GM18505 (cell line): ENCODE data around the gene TRMT61A.
"Not testable (repeated sequence)": the region's sequence is repeated elsewhere in the genome, so short reads cannot be mapped to it uniquely, and the experiment has no call there.

Experiments
- ATAC-seq: cut with Tn5 transposase; IDR thresholded peaks from one replicate; pipeline ENCODE4 v1.9.1; 2021; ENCODE audit not compliant: unreplicated experiment
- POLR2A ChIP-seq: IDR thresholded peaks from 4 replicates; pipeline ENCODE4 v1.6.1; 2011; ENCODE audit warnings: borderline replicate concordance; ENCODE audit not compliant: insufficient read depth, insufficient read length; ENCODE audit errors: extremely low read depth

TRMT61A gene

GRCh38 chr14:103501041-103501870 is 27.7 kb upstream of the TRMT61A start:
- ATAC-seq, result no peak
- no peak for TF ChIP-seq POLR2A

GRCh38 chr14:103501921-103502669 is 26.9 kb upstream of the TRMT61A start:
- TF ChIP-seq POLR2A, result no peak
- no peak for ATAC-seq

- no peak for ATAC-seq
- no peak for TF ChIP-seq POLR2A
Measured at GRCh38 chr14:103502877-103503276, 26.1 kb upstream of the TRMT61A start.

- ATAC-seq, result no peak
- no peak for TF ChIP-seq POLR2A
Measured at GRCh38 chr14:103503296-103503695, 25.7 kb upstream of the TRMT61A start.

DNA sequence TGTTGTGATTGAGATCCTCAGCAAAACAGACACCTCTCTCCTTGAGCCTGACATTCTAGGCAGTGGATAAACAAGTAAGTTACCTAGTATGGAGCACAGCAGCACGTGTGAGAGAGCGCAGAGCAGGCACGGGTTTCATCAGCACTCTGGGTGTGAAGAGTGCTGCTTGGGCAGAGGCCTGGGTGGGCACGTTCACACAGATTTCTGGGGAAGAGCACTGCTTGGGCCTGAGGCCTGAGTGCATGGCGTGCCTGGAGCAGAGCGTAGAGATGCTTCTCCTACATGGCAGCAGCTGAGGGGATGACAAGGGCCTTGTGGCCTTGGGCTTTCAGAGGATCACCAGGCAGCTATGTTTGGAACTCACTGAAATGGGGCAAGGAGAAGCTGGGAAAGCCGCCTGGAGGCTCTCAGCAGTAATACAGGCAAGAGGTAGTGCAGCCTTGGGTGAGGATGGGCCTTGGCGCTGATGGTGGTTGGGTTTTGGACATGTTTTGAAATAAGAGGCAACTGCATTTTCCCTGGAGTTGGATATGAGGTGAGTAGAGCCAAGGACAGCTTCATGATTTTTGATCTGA is 23.9 kb upstream of the TRMT61A start:
- TF ChIP-seq POLR2A, result no peak
- ATAC-seq, result no peak

GRCh38 chr14:103507751-103508150 is 21.2 kb upstream of the TRMT61A start:
- no peak for ATAC-seq
- no peak for TF ChIP-seq POLR2A

DNA sequence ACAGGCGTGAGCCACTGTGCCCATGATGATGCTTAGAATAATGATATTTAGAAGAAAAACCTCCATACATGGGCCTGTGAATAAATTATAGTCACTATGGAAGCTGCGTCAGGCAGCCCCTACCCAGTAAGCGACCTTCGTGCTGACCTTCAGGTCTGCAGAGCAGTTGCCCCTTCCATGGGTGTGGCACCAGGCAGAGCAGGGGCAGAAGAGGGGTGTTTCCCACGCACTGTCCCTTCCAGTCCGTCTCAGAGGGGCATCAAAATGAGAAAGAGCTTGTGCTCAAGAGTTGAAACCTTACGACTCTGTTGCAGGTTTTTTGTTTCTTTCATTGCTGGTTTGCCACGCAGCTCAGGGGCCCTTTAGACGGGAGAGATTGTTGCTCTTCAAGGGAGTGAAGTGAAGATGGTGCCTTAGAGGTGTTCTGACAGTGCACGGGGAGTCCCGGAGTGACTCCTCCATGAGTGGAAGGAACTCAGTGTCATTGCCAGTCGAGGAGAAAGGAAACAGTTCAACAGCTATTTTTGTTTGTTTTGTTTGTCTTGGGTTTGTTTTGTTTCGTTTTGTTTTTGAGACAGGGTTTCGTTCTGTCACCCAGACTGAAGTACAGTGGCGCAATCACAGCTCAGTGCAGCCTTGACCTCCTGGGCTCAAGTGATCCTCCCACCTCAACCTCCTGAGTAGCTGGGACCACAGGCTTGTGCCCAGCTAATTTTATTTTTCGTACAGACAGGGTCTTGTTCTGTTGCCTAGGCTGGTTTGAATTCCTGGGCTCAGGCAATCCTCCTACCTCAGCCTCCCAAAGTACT is 20.3 kb upstream of the TRMT61A start:
- no peak for TF ChIP-seq POLR2A
- ATAC-seq, result no peak

DNA sequence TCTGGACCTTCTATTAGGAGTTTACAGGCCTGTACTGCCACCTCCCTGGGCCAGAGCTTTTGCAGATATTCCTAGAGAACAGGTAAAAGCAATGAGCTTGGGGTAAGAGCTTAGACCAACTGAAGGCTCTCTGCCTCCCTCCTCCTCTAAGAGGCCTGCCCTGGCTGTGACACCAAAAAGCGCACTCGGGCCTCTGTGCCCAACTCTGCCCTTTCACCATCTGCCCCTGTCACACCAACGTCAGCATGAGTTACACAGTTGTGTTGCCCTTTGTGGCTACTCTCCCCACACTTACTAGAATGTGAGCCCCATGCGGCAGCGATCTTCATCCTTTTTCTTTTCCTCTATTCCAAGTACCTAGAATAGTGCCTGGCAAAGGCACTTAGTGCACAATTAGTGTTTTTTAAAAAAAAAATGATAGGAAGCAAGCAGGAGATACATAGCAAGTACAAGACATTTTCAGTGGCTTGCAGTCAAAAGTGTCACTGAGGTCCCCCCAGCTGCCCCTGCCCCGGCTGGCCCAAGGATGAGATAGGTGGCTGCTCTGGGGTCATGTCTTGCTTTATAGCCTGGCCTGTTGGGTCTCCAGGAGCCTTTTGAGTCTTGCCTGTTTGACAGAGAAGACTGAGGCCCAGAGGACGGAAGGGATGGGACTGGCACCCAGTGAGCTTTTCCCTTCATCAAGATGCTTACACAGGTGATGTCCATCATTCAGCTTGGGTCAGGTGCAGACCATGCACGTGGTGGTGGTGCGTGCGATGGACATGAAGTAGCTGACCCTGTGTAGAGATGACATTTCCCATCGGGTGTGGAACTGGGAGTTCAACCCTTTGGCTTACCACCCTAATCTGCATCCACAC is 18.9 kb upstream of the TRMT61A start:
- no peak for ATAC-seq
- TF ChIP-seq POLR2A, result no peak

GRCh38 chr14:103510724-103511693 is 18.0 kb upstream of the TRMT61A start:
- TF ChIP-seq POLR2A, result no peak
- ATAC-seq, result no peak

DNA sequence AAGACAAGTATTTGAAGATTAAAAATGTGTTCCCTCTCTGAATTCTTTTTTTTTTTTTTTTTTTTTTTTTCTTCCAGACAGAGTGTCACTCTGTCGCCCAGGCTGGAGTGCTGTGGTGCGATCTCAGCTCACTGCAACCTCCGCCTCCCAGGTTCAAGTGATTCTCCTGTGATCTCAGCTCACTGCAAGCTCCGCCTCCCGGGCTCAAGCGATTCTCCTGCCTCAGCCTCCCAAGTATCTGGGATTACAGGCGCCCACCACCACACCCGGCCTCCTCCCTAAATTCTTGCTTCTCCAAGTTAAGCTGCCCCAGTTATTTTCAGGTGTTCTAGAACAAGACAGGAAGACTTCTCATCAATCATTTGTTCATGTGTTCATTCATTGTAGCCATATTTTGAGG is 16.8 kb upstream of the TRMT61A start:
- not testable (repeated sequence) for ATAC-seq

DNA sequence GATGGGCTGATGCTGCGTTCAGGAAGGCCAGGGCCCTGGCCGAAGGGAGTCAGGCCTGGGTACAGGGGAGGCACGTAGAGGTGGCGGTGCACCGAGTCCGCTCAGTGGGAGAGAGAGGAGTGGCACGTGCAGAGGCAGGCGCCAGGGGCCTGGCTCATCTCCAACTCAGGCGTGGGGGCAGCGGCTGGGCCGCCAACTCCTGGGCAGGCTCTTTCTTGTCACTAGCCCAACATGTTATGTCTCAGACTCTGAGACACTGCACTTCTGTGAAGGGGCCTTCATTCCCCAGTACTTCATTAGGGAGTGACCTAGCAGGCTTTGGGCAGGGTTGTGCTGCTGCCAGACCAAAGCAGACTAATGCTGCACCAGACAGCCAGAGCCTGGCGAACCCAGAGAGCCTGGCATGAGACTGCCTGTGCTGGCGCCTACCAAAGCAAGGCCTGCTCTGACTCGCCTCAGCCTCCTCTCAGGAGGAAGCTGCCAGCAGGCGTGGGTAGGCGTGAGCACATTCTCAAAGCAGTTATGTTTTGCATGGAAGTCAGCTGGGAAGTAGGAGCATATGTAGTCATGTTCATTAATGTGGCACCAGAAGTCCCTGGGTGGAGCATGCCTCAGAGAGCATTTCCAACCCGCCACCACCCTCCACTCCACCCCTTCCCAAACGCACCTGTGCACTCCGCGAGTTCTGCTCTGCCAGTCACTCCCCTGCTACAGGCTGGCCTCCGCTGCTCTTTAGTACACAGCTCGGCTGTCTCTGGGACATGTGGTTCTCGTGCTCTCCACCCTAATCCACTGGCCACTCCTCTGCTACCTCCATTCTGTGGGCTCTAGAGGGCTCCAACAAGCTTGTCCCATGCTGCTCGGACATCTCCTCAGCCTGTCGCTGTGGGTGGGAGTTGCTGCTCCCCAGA is 16.0 kb upstream of the TRMT61A start:
- ATAC-seq, result no peak
- no peak for TF ChIP-seq POLR2A
